Neural progenitor cell (in vitro differentiated cells): ENCODE measurements around the gene NCOA4. TPM values are rescaled to one million over a fixed set of nuclear protein-coding genes. Genes with fewer than 3 reads are reported as not detected.
"Not testable (repeated sequence)": the region's sequence is repeated elsewhere in the genome, so short reads cannot be mapped to it uniquely, and the experiment has no call there.

Experiments used
- DNase-seq: peaks from one replicate; pipeline ENCODE4 v3.0.0-alpha.2; 2016; ENCODE audit warnings: low spot score
- H2AFZ ChIP-seq: fragments of 200-600 bp; sonication (generic); replicated peaks from 2 replicates; pipeline ENCODE4 v1.6.1; 2016; ENCODE audit warnings: antibody characterized with exemption
- H3F3A ChIP-seq: fragments of 200-600 bp; sonication (generic); 2 replicates; pipeline ENCODE4 v1.6.1; 2016; ENCODE audit warnings: antibody characterized with exemption, low read depth
- H3K27ac ChIP-seq: fragments of 200-600 bp; sonication (generic); 2 replicates; pipeline ENCODE4 v1.5.1; 2016; ENCODE audit warnings: mild to moderate bottlenecking
- H3K27me3 ChIP-seq: fragments of 200-600 bp; sonication (generic); 2 replicates; pipeline ENCODE4 v1.6.1; 2016; ENCODE audit warnings: mild to moderate bottlenecking, moderate library complexity
- H3K36me3 ChIP-seq: fragments of 200-600 bp; sonication (generic); 2 replicates; pipeline ENCODE4 v1.5.1; 2016
- H3K4me1 ChIP-seq: fragments of 200-600 bp; sonication (generic); 2 replicates; pipeline ENCODE4 v1.6.1; 2016; ENCODE audit warnings: mixed run types
- H3K4me2 ChIP-seq: fragments of 200-600 bp; sonication (generic); 2 replicates; pipeline ENCODE4 v1.6.1; 2016
- H3K4me3 ChIP-seq: fragments of 200-600 bp; sonication (generic); 2 replicates; pipeline ENCODE4 v1.5.1; 2016
- H3K79me2 ChIP-seq: fragments of 200-600 bp; sonication (generic); 2 replicates; pipeline ENCODE4 v1.6.1; 2016; ENCODE audit warnings: low read depth
- H3K9ac ChIP-seq: fragments of 200-600 bp; sonication (generic); 2 replicates; pipeline ENCODE4 v1.6.1; 2016
- H3K9me3 ChIP-seq: fragments of 200-600 bp; sonication (generic); 2 replicates; pipeline ENCODE4 v1.5.1; 2016; ENCODE audit warnings: low read depth
- H4K20me1 ChIP-seq: fragments of 200-600 bp; sonication (generic); 2 replicates; pipeline ENCODE4 v1.6.1; 2016; ENCODE audit warnings: low read depth
- H3K27ac Mint-ChIP-seq: 3 replicates; pipeline ENCODE4 v1.8.0; 2021; ENCODE audit warnings: mixed read lengths
- H3K27me3 Mint-ChIP-seq: 2 replicates; pipeline ENCODE4 v1.8.0; 2022; ENCODE audit warnings: low read depth, mild to moderate bottlenecking, inconsistent platforms, moderate library complexity, mixed read lengths; ENCODE audit not compliant: insufficient read depth
- H3K36me3 Mint-ChIP-seq: 3 replicates; pipeline ENCODE4 v1.8.0; 2021; ENCODE audit warnings: mixed read lengths
- H3K4me1 Mint-ChIP-seq: 3 replicates; pipeline ENCODE4 v1.8.0; 2021; ENCODE audit warnings: mixed read lengths
- H3K4me3 Mint-ChIP-seq: 3 replicates; pipeline ENCODE4 v1.8.0; 2021; ENCODE audit warnings: mild to moderate bottlenecking, moderate library complexity, mixed read lengths
- H3K9me3 Mint-ChIP-seq: 3 replicates; pipeline ENCODE4 v1.8.0; 2020; ENCODE audit warnings: mixed read lengths
- total RNA-seq: library from RNA; depleted of rRNA; stranded (reverse); fragments of >200 nt; gene quantifications from 2 replicates; pipeline ENCODE4 v1.2.3, GENCODE V29; 2015; ENCODE audit warnings: low replicate concordance
- TF ChIP-seq, protein P1 (sequence below): fragments of 200-600 bp; sonication (generic); IDR thresholded peaks from 2 replicates; pipeline ENCODE4 v1.5.1; 2017; ENCODE audit warnings: antibody characterized with exemption, mild to moderate bottlenecking

The NCOA4 gene
- total RNA-seq, 1 donor from 2014 or later: 91.7 TPM

DNA sequence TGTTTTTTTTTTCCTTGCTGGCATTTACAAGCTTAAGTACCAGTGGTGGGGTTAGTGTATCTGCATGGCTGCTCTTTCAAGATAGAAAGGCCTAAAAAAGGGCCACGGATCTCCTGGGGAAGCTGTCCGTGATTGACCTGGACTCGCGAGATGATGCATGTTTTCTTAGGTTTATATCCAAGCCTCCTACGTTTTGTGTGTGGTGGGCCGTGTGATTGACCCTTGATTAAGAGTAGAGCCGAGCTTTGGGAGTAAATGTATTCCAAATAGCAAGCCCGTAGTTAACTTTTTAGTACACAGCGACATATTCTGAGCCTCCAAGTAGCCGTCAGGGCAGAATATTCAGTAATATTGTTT, 57.6 kb downstream of the NCOA4 start:
- Histone ChIP-seq H3K4me3 (peak overlapping the region; percentile 97), H4K20me1 (peaks cover 11% of the 10 kb centered on the region), H3K79me2 (peaks cover 90% of the 10 kb centered on the region), H3K4me2 (peak overlapping the region; percentile 83), H3K9ac (peak overlapping the region; percentile 93)
- Mint-ChIP-seq H3K27ac (peak overlapping the region; percentile 97), H3K4me1 (peaks cover 19% of the 10 kb centered on the region), H3K4me3 (peak overlapping the region; percentile 99)
- not testable (repeated sequence) for H2AFZ ChIP-seq, H3F3A ChIP-seq, H3K27ac ChIP-seq, H3K27me3 ChIP-seq, H3K9me3 Mint-ChIP-seq, H3K9me3 ChIP-seq, H3K36me3 Mint-ChIP-seq, H3K27me3 Mint-ChIP-seq, H3K36me3 ChIP-seq, H3K4me1 ChIP-seq
- peak; percentile 3 for DNase-seq

DNA sequence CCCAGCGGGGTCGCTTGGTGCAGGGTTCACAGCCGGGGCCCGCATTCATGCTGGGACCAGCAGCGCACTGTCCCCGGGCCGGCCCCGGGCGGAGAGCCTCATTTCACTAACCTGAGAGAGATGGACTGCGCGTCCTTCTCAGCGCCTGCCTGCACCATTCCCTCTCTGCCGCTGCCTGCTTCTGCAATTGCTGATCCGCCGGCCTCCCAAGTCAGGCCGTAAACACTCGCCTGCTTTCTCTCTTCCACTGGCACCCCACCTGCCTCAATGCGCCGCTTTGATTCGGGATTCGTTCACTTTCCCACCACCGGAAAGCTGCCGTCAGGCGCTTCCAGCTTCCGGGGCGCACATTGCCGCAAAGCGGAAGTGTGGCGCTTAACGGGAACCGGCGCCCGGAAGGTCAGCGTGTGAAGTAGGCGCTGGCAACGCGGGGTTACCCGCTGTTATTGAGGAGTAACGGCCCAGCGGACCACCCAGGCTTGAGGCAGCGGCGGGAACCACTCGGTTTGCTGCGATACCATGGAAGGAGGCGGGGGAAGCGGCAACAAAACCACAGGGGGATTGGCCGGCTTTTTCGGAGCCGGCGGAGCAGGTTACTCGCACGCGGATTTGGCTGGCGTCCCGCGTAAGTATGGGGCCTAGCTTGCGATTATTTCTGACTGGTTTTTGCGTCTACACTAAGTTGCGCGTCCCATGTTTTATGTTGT, 58.2 kb downstream of the NCOA4 start, which contains the start of gene TIMM23:
TIMM23 (plus strand) TSS at position 384 of the 707 bp plus-strand sequence; CDS start at position 520, 136 bp downstream.
- not testable (repeated sequence) for H3K27me3 Mint-ChIP-seq, H3K4me1 ChIP-seq, H3K36me3 ChIP-seq, H3K9me3 Mint-ChIP-seq, H3K9me3 ChIP-seq, H3K36me3 Mint-ChIP-seq, H3F3A ChIP-seq, H3K27me3 ChIP-seq
- Mint-ChIP-seq H3K27ac (peak within 1 kb of the TSS; percentile 97), H3K4me1 (peaks cover 19% of the 10 kb centered on the region), H3K4me3 (peak within 1 kb of the TSS; percentile 99)
- peak within 1 kb of the TSS; percentile 83 for H3K4me2 ChIP-seq
- peak; percentile 95 for DNase-seq
- peaks cover 12% of the 10 kb centered on the region for H4K20me1 ChIP-seq
- H3K79me2 ChIP-seq: peaks cover 90% of the 10 kb centered on the region
- H3K27ac ChIP-seq: peak within 1 kb of the TSS; percentile 84
- peak within 1 kb of the TSS; percentile 97 for H3K4me3 ChIP-seq
- peak within 1 kb of the TSS; percentile 81 for H2AFZ ChIP-seq
- peak within 1 kb of the TSS; percentile 93 for H3K9ac ChIP-seq

DNA sequence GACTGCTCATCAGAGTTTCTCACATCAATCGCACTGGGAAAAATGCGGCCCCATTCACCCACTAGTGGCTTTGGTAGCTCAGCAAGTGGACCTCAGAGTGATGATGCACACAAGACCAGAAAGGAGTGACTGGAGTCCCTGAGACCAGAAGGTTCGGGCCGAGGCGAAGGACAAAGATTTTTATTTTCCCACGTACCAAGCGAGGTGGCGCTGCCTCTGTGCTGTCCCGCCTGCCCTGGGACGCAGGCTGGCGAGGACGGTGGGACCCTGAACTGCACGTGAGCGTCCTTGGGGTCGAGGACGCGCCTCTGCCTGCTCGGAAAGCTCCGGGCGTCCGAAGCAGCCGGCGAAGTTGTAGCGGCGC, 58.7 kb downstream of the NCOA4 start:
- Mint-ChIP-seq H3K4me3 (peak overlapping the region; percentile 99), H3K4me1 (peaks cover 19% of the 10 kb centered on the region), H3K27ac (peak overlapping the region; percentile 90)
- H3K9me3 Mint-ChIP-seq, H3K9me3 ChIP-seq, H3K27me3 ChIP-seq, H3K27me3 Mint-ChIP-seq, H3K36me3 Mint-ChIP-seq, H3K36me3 ChIP-seq, H3K4me1 ChIP-seq, H3F3A ChIP-seq: not testable (repeated sequence)
- TF ChIP-seq, protein P1, sequence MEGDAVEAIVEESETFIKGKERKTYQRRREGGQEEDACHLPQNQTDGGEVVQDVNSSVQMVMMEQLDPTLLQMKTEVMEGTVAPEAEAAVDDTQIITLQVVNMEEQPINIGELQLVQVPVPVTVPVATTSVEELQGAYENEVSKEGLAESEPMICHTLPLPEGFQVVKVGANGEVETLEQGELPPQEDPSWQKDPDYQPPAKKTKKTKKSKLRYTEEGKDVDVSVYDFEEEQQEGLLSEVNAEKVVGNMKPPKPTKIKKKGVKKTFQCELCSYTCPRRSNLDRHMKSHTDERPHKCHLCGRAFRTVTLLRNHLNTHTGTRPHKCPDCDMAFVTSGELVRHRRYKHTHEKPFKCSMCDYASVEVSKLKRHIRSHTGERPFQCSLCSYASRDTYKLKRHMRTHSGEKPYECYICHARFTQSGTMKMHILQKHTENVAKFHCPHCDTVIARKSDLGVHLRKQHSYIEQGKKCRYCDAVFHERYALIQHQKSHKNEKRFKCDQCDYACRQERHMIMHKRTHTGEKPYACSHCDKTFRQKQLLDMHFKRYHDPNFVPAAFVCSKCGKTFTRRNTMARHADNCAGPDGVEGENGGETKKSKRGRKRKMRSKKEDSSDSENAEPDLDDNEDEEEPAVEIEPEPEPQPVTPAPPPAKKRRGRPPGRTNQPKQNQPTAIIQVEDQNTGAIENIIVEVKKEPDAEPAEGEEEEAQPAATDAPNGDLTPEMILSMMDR: peak; percentile 20
- Histone ChIP-seq H3K4me2 (peak overlapping the region; percentile 83), H4K20me1 (peaks cover 17% of the 10 kb centered on the region), H3K9ac (peak overlapping the region; percentile 93), H3K27ac (peak overlapping the region; percentile 84), H3K79me2 (peaks cover 94% of the 10 kb centered on the region), H2AFZ (peak overlapping the region; percentile 81), H3K4me3 (peak overlapping the region; percentile 97)
- DNase-seq: peak; percentile 53

DNA sequence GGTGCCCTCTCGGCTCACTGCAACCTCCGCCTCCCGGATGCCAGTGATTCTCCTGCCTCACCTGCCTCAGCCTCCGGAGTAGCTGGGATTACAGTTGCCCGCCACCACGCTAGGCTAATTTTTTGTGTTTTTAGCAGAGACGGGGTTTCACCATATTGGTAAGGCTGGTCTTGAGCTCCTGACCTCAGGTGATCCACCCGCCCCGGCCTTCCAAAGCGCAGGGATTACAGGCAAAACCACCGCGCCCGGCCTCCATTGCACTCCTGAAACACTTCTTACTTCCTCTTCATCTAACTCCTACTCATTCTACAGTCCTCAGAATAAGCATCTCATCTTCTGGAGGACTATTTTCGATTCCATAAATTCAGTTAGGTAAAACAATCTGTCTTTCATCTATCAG, 59.4 kb downstream of the NCOA4 start:
- H3K27ac ChIP-seq, H3K27me3 Mint-ChIP-seq, H3K27me3 ChIP-seq, H2AFZ ChIP-seq, H3K4me1 ChIP-seq, H3K36me3 ChIP-seq, H3F3A ChIP-seq, H3K36me3 Mint-ChIP-seq, H3K9me3 Mint-ChIP-seq, H3K9me3 ChIP-seq, H3K27ac Mint-ChIP-seq: not testable (repeated sequence)
- peak overlapping the region; percentile 99 for H3K4me3 Mint-ChIP-seq
- Histone ChIP-seq H3K79me2 (peaks cover 95% of the 10 kb centered on the region), H3K9ac (peak overlapping the region; percentile 93), H4K20me1 (peaks cover 20% of the 10 kb centered on the region), H3K4me3 (peak overlapping the region; percentile 97), H3K4me2 (peak overlapping the region; percentile 83)
- DNase-seq: peak; percentile 5
- peaks cover 19% of the 10 kb centered on the region for H3K4me1 Mint-ChIP-seq

DNA sequence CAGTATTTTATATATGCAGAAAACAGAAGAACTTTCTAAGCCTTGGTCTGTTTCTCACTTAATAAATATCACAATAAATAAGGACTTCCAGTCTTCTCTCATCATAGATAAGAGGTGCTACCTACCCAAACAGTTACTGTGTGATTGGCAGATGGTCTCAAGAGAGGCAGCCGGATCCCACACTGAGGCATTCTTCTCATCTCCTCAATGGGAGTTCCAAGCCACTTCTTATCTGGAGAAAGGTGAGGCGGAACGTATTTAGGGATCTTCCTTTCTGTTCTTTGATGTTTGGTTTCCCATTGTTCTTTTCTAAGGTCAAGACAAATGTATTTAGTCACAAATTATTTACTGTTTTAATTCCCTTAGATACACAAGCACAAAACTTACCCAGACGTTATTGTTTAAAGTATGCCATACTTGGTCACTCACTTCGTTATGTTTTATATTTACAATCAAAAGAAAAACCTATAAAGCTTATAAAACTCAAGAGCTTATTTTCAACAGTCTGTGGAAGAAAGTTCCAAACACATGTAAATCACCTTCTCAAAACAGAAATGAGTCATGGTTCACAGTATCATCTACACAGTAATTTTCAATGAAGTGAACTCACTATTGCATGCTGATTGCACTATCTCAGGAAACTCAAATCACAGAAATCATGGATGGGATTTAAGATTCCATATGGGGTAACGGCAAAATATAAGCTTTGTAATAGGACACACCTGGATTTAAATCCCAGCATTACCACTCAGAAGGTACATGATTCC, 67.6 kb downstream of the NCOA4 start:
- H3K4me3 ChIP-seq, H3K9me3 ChIP-seq, H3K36me3 Mint-ChIP-seq, H3K4me2 ChIP-seq, H3K4me1 Mint-ChIP-seq, H3K27me3 ChIP-seq, H3K27ac Mint-ChIP-seq, DNase-seq, H3K4me1 ChIP-seq, H2AFZ ChIP-seq, H3K4me3 Mint-ChIP-seq, H3K27me3 Mint-ChIP-seq, H3K27ac ChIP-seq, H3K9ac ChIP-seq, H3K36me3 ChIP-seq, H4K20me1 ChIP-seq, H3F3A ChIP-seq, H3K9me3 Mint-ChIP-seq: not testable (repeated sequence)
- peaks cover 39% of the 10 kb centered on the region for H3K79me2 ChIP-seq

DNA sequence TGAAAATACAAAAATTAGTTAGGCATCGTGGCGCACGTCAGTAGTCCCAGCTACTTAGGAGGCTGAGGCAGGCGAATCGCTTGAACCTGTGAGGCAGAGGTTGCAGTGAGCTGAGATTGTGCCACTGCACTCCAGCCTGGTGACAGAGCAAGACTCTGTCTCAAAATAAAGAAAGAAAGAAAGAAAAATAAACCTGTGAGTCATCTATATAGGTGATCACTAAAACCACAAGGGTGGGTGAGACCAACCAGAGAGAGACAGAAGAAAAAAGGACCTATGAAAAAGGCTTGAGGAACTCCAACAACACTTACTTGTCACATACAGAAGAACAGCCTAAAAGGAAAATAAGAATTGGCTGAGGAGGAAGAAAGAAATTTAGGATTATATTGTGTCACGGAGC, 72.5 kb downstream of the NCOA4 start:
- H3F3A ChIP-seq, H3K36me3 ChIP-seq, H2AFZ ChIP-seq, H3K27me3 Mint-ChIP-seq, H3K4me1 ChIP-seq, H3K9me3 ChIP-seq, H3K9ac ChIP-seq, DNase-seq, H3K79me2 ChIP-seq, H3K4me2 ChIP-seq, H3K9me3 Mint-ChIP-seq, H3K4me1 Mint-ChIP-seq, H3K27ac Mint-ChIP-seq, H3K4me3 Mint-ChIP-seq, H3K27me3 ChIP-seq, H3K36me3 Mint-ChIP-seq, H3K4me3 ChIP-seq, H3K27ac ChIP-seq, H4K20me1 ChIP-seq: not testable (repeated sequence)

DNA sequence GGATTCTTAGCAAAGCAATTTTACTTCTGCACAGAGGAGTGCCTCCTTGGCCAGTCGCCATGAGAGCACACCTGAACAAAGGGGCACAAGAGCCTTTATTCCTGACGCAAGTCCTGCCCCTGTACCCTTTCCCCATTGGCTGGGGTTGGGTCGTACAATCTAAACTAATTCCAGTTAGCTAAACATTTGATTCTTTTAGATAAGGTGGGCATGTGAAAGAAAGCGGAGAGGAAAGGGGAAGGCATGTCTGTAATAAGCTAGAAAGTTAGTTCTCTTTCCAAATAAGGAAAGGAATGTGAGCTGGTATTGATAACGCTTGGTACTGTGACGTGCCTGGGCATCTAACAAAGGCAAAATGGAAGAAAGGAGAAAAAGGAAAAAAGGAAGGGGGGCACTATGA, 73.8 kb downstream of the NCOA4 start:
- not testable (repeated sequence) for H3K4me3 ChIP-seq, H3K4me3 Mint-ChIP-seq, H2AFZ ChIP-seq, H3K27me3 ChIP-seq, H3K4me2 ChIP-seq, H3K36me3 Mint-ChIP-seq, H3K36me3 ChIP-seq, H3K9ac ChIP-seq, H3K9me3 ChIP-seq, H3K4me1 ChIP-seq, H3F3A ChIP-seq, H3K9me3 Mint-ChIP-seq, H4K20me1 ChIP-seq, H3K27me3 Mint-ChIP-seq, H3K79me2 ChIP-seq, H3K27ac Mint-ChIP-seq, H3K4me1 Mint-ChIP-seq, DNase-seq
- H3K27ac ChIP-seq: peak overlapping the region; percentile 58
